ENCODE results near the gene TUB.

The TUB gene

DNA sequence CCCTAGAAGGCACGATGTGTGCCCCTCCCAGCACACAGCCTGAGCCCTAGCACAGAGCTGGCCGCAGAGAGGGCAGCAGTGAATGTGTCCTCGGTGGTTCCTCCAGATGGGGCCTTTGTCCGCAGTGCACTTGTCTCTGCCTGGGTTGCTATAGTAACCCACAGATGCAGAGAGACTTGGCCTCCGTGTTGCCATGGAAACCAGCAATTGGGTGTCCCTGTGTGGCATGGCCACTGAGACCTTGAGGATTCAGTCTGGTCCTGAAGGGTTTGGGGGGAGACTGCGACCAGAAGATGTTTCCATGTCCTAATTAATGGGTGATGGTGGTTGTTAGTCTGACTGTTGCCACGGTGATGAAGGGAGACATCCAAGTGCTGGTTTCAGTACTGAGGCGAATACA is 42.6 kb upstream of the TUB start:
- peaks cover 16% of the 10 kb centered on the region for H3K27me3 Mint-ChIP-seq
- H3K27ac Mint-ChIP-seq: no peak overlapping the region
- no peaks in the 10 kb centered on the region for H3K9me3 Mint-ChIP-seq
- no peaks in the 10 kb centered on the region for H3K4me1 Mint-ChIP-seq
- H3K4me3 Mint-ChIP-seq: no peak overlapping the region
- CTCF ChIA-PET: interaction anchor here (0.9 to 7.7 kb wide), 2 partner anchors 53 to 56 kb away, joined by 3 to 178 read pairs; no protein-coding TSS in a partner anchor
- no peak for DNase-seq
- no peaks in the 10 kb centered on the region for H3K36me3 Mint-ChIP-seq

DNA sequence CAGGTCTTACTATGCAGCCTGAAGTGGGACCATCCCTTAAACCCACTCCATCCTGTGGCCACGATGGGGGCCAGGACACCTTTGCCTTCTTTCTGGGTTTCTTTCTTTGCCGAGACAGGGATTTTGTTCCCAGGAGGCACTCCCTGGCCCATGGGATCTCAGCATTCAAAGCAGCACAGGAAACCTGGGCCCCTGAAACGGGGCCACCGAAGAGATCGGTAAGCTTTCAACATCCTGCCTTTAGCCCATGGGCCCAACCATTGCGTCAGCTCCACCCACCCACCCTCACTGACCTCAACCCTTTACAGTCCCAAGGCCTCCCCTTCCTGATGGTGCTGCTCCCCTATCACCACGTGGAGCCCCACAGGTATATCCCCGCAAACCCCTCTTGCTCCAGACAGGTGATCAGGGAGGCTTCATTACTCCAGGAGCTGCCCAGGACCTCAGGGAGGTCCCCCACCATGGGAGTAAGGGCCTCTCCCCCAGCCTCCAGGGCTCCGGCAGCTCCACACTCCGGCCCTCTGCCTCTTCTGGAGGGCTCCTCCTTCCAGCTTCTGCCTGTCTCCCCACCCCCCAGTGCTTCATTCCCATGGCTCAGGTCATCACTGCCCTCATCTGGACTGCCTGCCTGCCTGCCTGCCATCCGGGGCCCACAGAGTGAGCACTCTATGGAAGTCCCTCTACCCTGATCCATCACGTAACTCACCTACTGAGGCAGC is 42.0 kb upstream of the TUB start:
- no peaks in the 10 kb centered on the region for H3K9me3 Mint-ChIP-seq
- CTCF ChIA-PET: interaction anchor here (0.9 kb wide), 1 partner anchor 52 kb away, joined by 3 read pairs; no protein-coding TSS in a partner anchor

GRCh38 chr11:8039530-8040260 is 41.3 kb upstream of the TUB start:
- H3K27me3 Mint-ChIP-seq: peaks cover 13% of the 10 kb centered on the region
- no peaks in the 10 kb centered on the region for H3K9me3 Mint-ChIP-seq
- H3K27ac Mint-ChIP-seq: no peak overlapping the region
- no peaks in the 10 kb centered on the region for H3K36me3 Mint-ChIP-seq
- no peak for DNase-seq
- H3K4me3 Mint-ChIP-seq: no peak overlapping the region
- CTCF ChIA-PET: no interaction called here
- no peaks in the 10 kb centered on the region for H3K4me1 Mint-ChIP-seq

More for the DNA sequence above, 42.0 kb upstream of the TUB start:
- H3K4me3 Mint-ChIP-seq: no peak overlapping the region
- H3K27ac Mint-ChIP-seq: no peak overlapping the region
- no peak for DNase-seq
- peaks cover 13% of the 10 kb centered on the region for H3K27me3 Mint-ChIP-seq
- no peaks in the 10 kb centered on the region for H3K36me3 Mint-ChIP-seq
- no peaks in the 10 kb centered on the region for H3K4me1 Mint-ChIP-seq

GRCh38 chr11:8040261-8040920 is 40.6 kb upstream of the TUB start:
- Mint-ChIP-seq H3K9me3 (no peaks in the 10 kb centered on the region), H3K27ac (no peak overlapping the region), H3K4me1 (no peaks in the 10 kb centered on the region), H3K27me3 (peaks cover 19% of the 10 kb centered on the region), H3K36me3 (no peaks in the 10 kb centered on the region), H3K4me3 (no peak overlapping the region)
- DNase-seq: no peak
- CTCF ChIA-PET: no interaction called here

DNA sequence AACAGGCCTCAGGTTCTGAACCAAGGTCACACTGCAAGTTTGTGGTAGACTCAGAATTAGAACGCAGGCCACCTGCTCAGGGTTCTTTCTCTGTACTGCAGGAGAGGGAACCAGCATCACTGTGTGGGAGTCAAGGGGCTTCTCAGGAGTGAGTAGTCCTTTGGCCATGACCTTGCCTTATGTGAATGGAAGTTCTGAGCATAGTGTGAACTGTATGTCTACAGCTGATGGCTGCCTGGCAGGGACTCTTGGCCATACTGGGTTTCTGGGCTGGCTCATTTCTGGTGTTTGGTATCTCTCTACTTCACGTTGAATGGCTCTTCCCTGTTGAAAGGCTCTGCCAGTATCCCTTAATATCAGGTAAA is 40.1 kb upstream of the TUB start:
- CTCF ChIA-PET: no interaction called here
- no peak overlapping the region for H3K27ac Mint-ChIP-seq
- no peak overlapping the region for H3K4me3 Mint-ChIP-seq
- no peaks in the 10 kb centered on the region for H3K4me1 Mint-ChIP-seq
- no peaks in the 10 kb centered on the region for H3K36me3 Mint-ChIP-seq
- no peak for DNase-seq
- peaks cover 22% of the 10 kb centered on the region for H3K27me3 Mint-ChIP-seq
- H3K9me3 Mint-ChIP-seq: no peaks in the 10 kb centered on the region

GRCh38 chr11:8041576-8041975 is 39.4 kb upstream of the TUB start:
- H3K4me1 Mint-ChIP-seq: no peaks in the 10 kb centered on the region
- DNase-seq: no peak
- no peak overlapping the region for H3K4me3 Mint-ChIP-seq
- no peak overlapping the region for H3K27ac Mint-ChIP-seq
- H3K36me3 Mint-ChIP-seq: no peaks in the 10 kb centered on the region
- CTCF ChIA-PET: no interaction called here
- peaks cover 24% of the 10 kb centered on the region for H3K27me3 Mint-ChIP-seq
- H3K9me3 Mint-ChIP-seq: no peaks in the 10 kb centered on the region

GRCh38 chr11:8043756-8044155 is 37.3 kb upstream of the TUB start:
- H3K4me1 Mint-ChIP-seq: no peaks in the 10 kb centered on the region
- CTCF ChIA-PET: interaction anchor here (1.1 kb wide), 1 partner anchor 11 kb away, joined by 4 read pairs; no protein-coding TSS in a partner anchor

DNA sequence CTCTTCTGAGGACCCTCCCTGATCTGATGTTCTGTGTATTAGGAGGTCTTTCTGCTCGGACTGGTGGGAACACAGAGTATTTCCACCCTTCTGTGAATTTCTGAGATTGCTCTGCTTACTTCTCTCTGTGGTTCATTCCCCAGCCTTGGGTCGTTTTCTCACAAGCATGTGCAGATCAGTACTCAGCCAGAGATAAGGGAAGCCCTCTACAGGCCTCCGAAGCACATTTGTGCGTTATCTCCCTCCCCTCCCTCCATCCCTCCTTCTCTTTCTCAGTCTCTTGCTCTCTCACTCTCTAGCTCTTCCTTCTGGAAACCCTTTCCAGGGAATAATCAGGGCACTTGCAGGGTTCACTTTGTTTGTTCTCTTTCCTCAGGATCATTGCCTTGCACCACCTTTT is 35.2 kb upstream of the TUB start:
- Mint-ChIP-seq H3K36me3 (no peaks in the 10 kb centered on the region), H3K27ac (no peak overlapping the region), H3K4me3 (no peak overlapping the region)

More at GRCh38 chr11:8043756-8044155, 37.3 kb upstream of the TUB start:
- Mint-ChIP-seq H3K4me3 (no peak overlapping the region), H3K27me3 (peaks cover 21% of the 10 kb centered on the region), H3K27ac (no peak overlapping the region), H3K36me3 (no peaks in the 10 kb centered on the region), H3K9me3 (no peaks in the 10 kb centered on the region)
- DNase-seq: no peak

GRCh38 chr11:8047382-8047781 is 33.6 kb upstream of the TUB start:
- H3K9me3 Mint-ChIP-seq: no peaks in the 10 kb centered on the region
- no peak overlapping the region for H3K4me3 Mint-ChIP-seq
- H3K4me1 Mint-ChIP-seq: no peaks in the 10 kb centered on the region
- H3K27me3 Mint-ChIP-seq: peaks cover 25% of the 10 kb centered on the region
- no peak for DNase-seq
- H3K27ac Mint-ChIP-seq: no peak overlapping the region
- CTCF ChIA-PET: interaction anchor here (1.3 kb wide), 1 partner anchor 14 kb away, joined by 5 read pairs; no protein-coding TSS in a partner anchor
- no peaks in the 10 kb centered on the region for H3K36me3 Mint-ChIP-seq

More for the DNA sequence above, 35.2 kb upstream of the TUB start:
- no peak for DNase-seq
- H3K4me1 Mint-ChIP-seq: no peaks in the 10 kb centered on the region
- no peaks in the 10 kb centered on the region for H3K9me3 Mint-ChIP-seq
- peaks cover 24% of the 10 kb centered on the region for H3K27me3 Mint-ChIP-seq
- CTCF ChIA-PET: interaction anchor here (0.6 kb wide), 1 partner anchor 45 kb away, joined by 3 read pairs; no protein-coding TSS in a partner anchor

DNA sequence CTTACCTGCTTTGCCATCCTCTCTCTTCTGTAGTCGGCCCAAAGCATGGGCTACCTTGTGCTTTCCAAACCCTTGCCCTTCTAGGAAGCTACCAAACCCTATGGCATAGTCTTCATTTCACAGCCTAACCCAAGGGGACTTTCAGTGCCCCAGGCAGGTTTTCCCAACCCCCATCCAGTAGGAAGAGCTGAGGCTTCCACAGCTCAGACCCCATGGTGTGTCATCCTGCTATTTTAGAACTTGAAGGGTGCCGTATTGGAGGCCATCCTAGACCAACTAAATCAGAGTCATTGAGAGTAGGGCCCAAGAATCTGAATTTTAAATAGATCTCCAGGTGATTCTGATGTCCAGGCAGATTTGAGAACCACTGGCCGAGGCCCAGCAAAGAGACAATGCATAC is 31.9 kb upstream of the TUB start:
- no peak for DNase-seq
- H3K4me3 Mint-ChIP-seq: no peak overlapping the region
- H3K4me1 Mint-ChIP-seq: no peaks in the 10 kb centered on the region
- H3K36me3 Mint-ChIP-seq: no peaks in the 10 kb centered on the region
- CTCF ChIA-PET: interaction anchor here (0.6 to 0.7 kb wide), 2 partner anchors 18 to 53 kb away, joined by 3 read pairs; no protein-coding TSS in a partner anchor
- H3K27ac Mint-ChIP-seq: no peak overlapping the region
- no peaks in the 10 kb centered on the region for H3K9me3 Mint-ChIP-seq
- H3K27me3 Mint-ChIP-seq: peaks cover 25% of the 10 kb centered on the region

DNA sequence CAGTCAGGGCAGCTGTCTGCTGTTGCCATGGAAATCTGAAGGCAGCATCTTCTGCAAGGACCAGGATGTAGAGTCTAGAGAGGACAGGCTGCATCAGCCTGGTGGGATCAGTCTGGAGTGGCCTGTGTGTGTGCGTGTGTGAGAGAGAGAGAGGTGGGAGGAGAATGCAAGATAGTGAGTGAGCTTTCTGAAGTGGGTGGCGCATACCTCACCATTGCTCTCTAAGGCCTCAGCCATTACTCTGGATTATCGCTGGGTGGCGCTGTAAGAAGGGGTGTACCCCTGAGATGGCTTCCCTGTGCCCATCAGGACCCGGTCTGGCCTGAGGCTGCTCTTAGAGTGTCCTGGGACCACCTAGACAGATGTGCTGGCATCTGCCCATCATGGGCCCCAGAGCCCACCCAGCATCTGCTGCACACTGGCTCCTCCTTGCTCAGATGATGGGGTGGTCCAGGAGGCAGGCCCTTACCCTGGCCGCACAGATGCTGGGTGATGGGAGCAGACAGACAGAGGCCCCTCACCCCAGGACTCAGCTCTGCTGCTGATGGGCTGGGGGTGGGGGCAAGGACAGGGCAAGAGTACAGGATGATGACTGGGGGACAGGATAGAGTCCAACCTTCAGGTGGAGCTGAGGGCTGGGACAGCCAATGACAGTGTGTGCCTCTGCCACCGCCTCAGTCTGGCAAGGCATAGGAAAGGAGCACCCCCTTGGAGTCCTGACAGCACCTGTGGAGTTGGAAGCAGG is 25.7 kb upstream of the TUB start:
- Mint-ChIP-seq H3K36me3 (no peaks in the 10 kb centered on the region), H3K27me3 (peaks cover 4% of the 10 kb centered on the region), H3K27ac (no peak overlapping the region), H3K9me3 (no peaks in the 10 kb centered on the region), H3K4me1 (peaks cover 4% of the 10 kb centered on the region), H3K4me3 (no peak overlapping the region)
- no peak for DNase-seq
- CTCF ChIA-PET: interaction anchor here (1.9 kb wide), 1 partner anchor 44 kb away, joined by 11 read pairs; no protein-coding TSS in a partner anchor

GRCh38 chr11:8055836-8056526 is 25.0 kb upstream of the TUB start:
- H3K27ac Mint-ChIP-seq: no peak overlapping the region
- no peaks in the 10 kb centered on the region for H3K27me3 Mint-ChIP-seq
- H3K4me1 Mint-ChIP-seq: peaks cover 4% of the 10 kb centered on the region
- no peak overlapping the region for H3K4me3 Mint-ChIP-seq
- no peaks in the 10 kb centered on the region for H3K9me3 Mint-ChIP-seq
- H3K36me3 Mint-ChIP-seq: no peaks in the 10 kb centered on the region
- DNase-seq: no peak
- CTCF ChIA-PET: interaction anchor here (1.0 to 1.9 kb wide), 2 partner anchors 23 to 43 kb away, joined by 3 to 11 read pairs; no protein-coding TSS in a partner anchor

GRCh38 chr11:8056810-8057463 is 24.1 kb upstream of the TUB start:
- Mint-ChIP-seq H3K36me3 (no peaks in the 10 kb centered on the region), H3K9me3 (no peaks in the 10 kb centered on the region), H3K27ac (no peak overlapping the region), H3K4me3 (no peak overlapping the region), H3K4me1 (peaks cover 4% of the 10 kb centered on the region), H3K27me3 (no peaks in the 10 kb centered on the region)
- no peak for DNase-seq
- CTCF ChIA-PET: interaction anchor here (1.0 kb wide), 1 partner anchor 24 kb away, joined by 3 read pairs; no protein-coding TSS in a partner anchor

Data from activated naive CD4-positive, alpha-beta T cell treated with anti-CD3 and anti-CD28 coated beads, Interleukin-2, amount 10 ng/mL, durations not matched to agents 7 days and 5 days (primary cell).